Bone marrow (tissue), 2 donors: ENCODE results near the gene KLF11.

Experiments
- DNase-seq, 2 donors: peaks; one replicate each; lab custom pipeline; 2025; lab: John Stamatoyannopoulos, UW

Gene KLF11

GRCh38 chr2:10042301-10043161 lies 819 bp upstream of the KLF11 start:
- DNase-seq, result peak in 1 of 2 donors; percentile 59

- DNase-seq, result peak in 1 of 2 donors; percentile 76
These were observed 704 bp downstream of the KLF11 start for GRCh38 chr2:10043906-10044601.

- no peak for DNase-seq
These were observed 2.4 kb downstream of the KLF11 start for GRCh38 chr2:10045561-10046355.

- no peak for DNase-seq
These were observed 3.6 kb downstream of the KLF11 start for GRCh38 chr2:10046931-10047330.

- no peak for DNase-seq
These were observed 4.5 kb downstream of the KLF11 start for GRCh38 chr2:10047616-10048500.

- DNase-seq, result peak in 1 of 2 donors; percentile 61
These were observed 5.3 kb downstream of the KLF11 start for GRCh38 chr2:10048501-10049171.

GRCh38 chr2:10052216-10052615 lies 8.9 kb downstream of the KLF11 start:
- DNase-seq, result no peak

- DNase-seq, result no peak
These were observed 10.0 kb downstream of the KLF11 start for GRCh38 chr2:10053351-10053750.

GRCh38 chr2:10054424-10054823 lies 11.1 kb downstream of the KLF11 start:
- DNase-seq, result no peak

- no peak for DNase-seq
These were observed 11.6 kb downstream of the KLF11 start for GRCh38 chr2:10054976-10055375.

- DNase-seq, result no peak
These were observed 13.1 kb downstream of the KLF11 start for GRCh38 chr2:10056439-10056838.

- DNase-seq, result no peak
These were observed 14.1 kb downstream of the KLF11 start for GRCh38 chr2:10057231-10058107.

- DNase-seq, result no peak
These were observed 15.1 kb downstream of the KLF11 start for GRCh38 chr2:10058251-10059015.

- no peak for DNase-seq
These were observed 15.6 kb downstream of the KLF11 start for GRCh38 chr2:10059016-10059351.

- no peak for DNase-seq
These were observed 16.4 kb downstream of the KLF11 start for GRCh38 chr2:10059552-10060335.

- no peak for DNase-seq
These were observed 18.0 kb downstream of the KLF11 start for GRCh38 chr2:10061221-10061925.

GRCh38 chr2:10062931-10063365 lies 19.6 kb downstream of the KLF11 start:
- no peak for DNase-seq

GRCh38 chr2:10063566-10063965 lies 20.2 kb downstream of the KLF11 start:
- DNase-seq, result no peak
